AG10803 (cell line): Measurements from ENCODE around the gene NUDT13.
A peak's percentile ranks its signal among the peaks of the same experiment; 100 is the strongest.

Source experiments
- DNase-seq: peaks from one replicate; pipeline ENCODE4 v3.0.0; 2010; ENCODE audit warnings: low read depth
- H3K4me3 ChIP-seq: 2 replicates; pipeline ENCODE4 v1.5.1; 2011; ENCODE audit warnings: mild to moderate bottlenecking, low read length, control low read depth
- TF ChIP-seq, protein P1 (sequence below): conservative IDR thresholded peaks from 2 replicates; pipeline ENCODE4 v1.5.1; 2011; ENCODE audit warnings: mild to moderate bottlenecking, low read length, control low read depth, inconsistent platforms

The NUDT13 gene

GRCh38 chr10:73110345-73110849 lies at the start of gene NUDT13:
NUDT13 (plus strand) TSS chr10:73110455; CDS start chr10:73114366, 3,911 bp downstream.
- peak; percentile 76 for DNase-seq
- TF ChIP-seq, protein P1, sequence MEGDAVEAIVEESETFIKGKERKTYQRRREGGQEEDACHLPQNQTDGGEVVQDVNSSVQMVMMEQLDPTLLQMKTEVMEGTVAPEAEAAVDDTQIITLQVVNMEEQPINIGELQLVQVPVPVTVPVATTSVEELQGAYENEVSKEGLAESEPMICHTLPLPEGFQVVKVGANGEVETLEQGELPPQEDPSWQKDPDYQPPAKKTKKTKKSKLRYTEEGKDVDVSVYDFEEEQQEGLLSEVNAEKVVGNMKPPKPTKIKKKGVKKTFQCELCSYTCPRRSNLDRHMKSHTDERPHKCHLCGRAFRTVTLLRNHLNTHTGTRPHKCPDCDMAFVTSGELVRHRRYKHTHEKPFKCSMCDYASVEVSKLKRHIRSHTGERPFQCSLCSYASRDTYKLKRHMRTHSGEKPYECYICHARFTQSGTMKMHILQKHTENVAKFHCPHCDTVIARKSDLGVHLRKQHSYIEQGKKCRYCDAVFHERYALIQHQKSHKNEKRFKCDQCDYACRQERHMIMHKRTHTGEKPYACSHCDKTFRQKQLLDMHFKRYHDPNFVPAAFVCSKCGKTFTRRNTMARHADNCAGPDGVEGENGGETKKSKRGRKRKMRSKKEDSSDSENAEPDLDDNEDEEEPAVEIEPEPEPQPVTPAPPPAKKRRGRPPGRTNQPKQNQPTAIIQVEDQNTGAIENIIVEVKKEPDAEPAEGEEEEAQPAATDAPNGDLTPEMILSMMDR: no peak
- peak within 1 kb of the TSS; percentile 68 for H3K4me3 ChIP-seq

DNA sequence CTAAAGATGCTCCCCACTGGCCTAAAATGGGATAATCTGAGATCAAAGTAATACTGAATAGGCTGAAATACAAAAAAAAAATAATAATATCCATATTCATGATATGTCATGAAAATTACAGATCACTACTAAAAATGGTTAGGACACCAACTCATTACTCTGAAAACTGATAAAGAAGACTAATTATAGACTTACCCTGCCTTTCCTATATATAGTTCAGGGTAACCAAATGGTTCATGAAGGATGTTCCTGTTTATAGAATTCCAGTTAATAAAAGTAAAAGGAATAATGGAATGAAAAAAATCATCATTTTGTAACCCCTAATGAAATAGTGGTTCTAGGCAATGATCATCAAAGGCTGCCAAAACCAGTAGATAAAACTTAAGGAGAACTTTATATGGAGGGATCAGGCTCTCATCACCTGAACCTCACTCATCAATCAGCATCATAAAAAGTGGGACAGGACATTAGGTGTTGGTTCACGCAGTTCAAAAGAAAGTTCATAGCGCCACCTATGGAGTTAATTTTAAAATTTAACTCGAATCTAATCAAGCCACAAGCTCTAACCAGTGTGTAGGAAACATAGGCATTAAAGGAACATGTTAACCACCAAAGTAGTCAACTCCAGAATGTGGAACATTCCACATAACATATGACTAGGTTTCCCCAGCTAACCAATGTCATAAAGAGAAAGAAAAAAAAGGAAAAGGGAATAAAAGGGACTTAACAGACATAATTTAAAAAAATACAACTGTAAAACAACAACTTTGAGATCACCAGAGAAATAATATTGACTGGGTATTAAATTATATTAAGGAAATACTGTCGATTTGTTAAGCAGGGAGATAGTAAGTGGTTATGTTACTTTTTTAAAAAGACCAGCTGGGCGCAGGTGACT lies 49.3 kb upstream of the NUDT13 start:
- no peak overlapping the region for H3K4me3 ChIP-seq
- TF ChIP-seq, protein P1: peak; percentile 48
- peak; percentile 30 for DNase-seq

- TF ChIP-seq, protein P1: no peak
- no peak for DNase-seq
- H3K4me3 ChIP-seq: no peak overlapping the region
Observed at GRCh38 chr10:73061743-73062142, 48.5 kb upstream of the NUDT13 start.

GRCh38 chr10:73065441-73065840 lies 44.8 kb upstream of the NUDT13 start:
- DNase-seq: peak; percentile 81
- H3K4me3 ChIP-seq: no peak overlapping the region
- TF ChIP-seq, protein P1: no peak

DNA sequence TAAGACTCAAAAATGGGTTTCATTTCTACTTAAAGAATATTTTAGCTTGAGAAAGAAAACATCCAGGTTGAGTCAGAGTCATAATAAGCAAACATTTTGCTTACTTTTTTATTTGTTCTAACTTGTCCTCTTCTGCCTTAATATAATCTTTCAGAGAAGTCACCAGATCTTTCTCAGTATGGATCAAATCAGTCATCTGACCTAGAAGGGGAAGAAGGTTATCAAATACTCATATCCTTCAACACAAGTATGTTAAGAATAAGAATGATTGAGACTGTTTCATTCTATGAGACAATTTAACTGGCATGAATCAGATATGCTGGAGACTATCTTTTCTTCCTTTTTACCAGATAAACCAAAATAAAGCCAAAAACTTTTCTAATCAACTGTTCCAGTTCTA lies 36.6 kb upstream of the NUDT13 start:
- H3K4me3 ChIP-seq: no peak overlapping the region
- DNase-seq: no peak
- TF ChIP-seq, protein P1: no peak

DNA sequence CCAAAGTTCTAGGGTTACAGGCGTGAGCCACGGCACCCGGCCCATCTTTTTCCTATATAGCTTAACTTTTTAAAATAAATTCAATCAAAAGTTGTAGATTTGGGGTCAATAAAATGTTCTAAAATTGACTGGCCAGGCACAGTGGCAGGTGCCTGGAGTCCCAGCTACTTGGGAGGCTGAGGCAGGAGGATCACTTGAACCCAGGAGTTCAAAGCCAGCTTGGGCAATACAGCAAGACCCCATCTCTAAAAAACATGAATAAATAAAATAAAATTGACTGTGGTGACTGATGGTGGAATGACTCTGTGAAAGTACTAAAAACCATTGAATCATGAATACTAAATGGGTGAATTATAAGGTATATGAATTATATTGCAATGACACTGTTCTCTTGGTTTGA lies 34.4 kb upstream of the NUDT13 start:
- no peak for DNase-seq
- no peak overlapping the region for H3K4me3 ChIP-seq
- TF ChIP-seq, protein P1: no peak
